AG08395 (cell line): ENCODE measurements around the gene TRABD2B.

Experiments
- DNase-seq: peaks from one replicate; pipeline ENCODE4 v3.0.0; 2012; ENCODE audit warnings: mixed read lengths, low spot score

TRABD2B gene

GRCh38 chr1:47992720-47993415 is 4.3 kb downstream of the TRABD2B start:
- DNase-seq = peak; percentile 31

- DNase-seq = no peak
These were observed 5.5 kb downstream of the TRABD2B start for GRCh38 chr1:47991673-47992072.

- peak; percentile 10 for DNase-seq
These were observed 6.0 kb downstream of the TRABD2B start for GRCh38 chr1:47991187-47991586.

- DNase-seq = no peak
These were observed 6.9 kb downstream of the TRABD2B start for GRCh38 chr1:47990286-47990685.

- no peak for DNase-seq
These were observed 9.6 kb downstream of the TRABD2B start for GRCh38 chr1:47987601-47988000.

GRCh38 chr1:47986761-47987200 is 10.4 kb downstream of the TRABD2B start:
- peak; percentile 42 for DNase-seq

GRCh38 chr1:47985018-47985417 is 12.2 kb downstream of the TRABD2B start:
- DNase-seq = no peak

- DNase-seq = no peak
These were observed 12.9 kb downstream of the TRABD2B start for GRCh38 chr1:47984175-47984789.

GRCh38 chr1:47983691-47984090 is 13.5 kb downstream of the TRABD2B start:
- DNase-seq = no peak

GRCh38 chr1:47981667-47982350 is 15.4 kb downstream of the TRABD2B start:
- no peak for DNase-seq

GRCh38 chr1:47980501-47980900 is 16.7 kb downstream of the TRABD2B start:
- DNase-seq = no peak

GRCh38 chr1:47979724-47980123 is 17.5 kb downstream of the TRABD2B start:
- no peak for DNase-seq

- DNase-seq = peak; percentile 13
These were observed 18.7 kb downstream of the TRABD2B start for GRCh38 chr1:47978486-47978885.

GRCh38 chr1:47976728-47977127 is 20.5 kb downstream of the TRABD2B start:
- DNase-seq = no peak

- no peak for DNase-seq
These were observed 20.9 kb downstream of the TRABD2B start for GRCh38 chr1:47976267-47976666.

- DNase-seq = no peak
These were observed 21.8 kb downstream of the TRABD2B start for GRCh38 chr1:47975302-47975921.

GRCh38 chr1:47972864-47973432 is 24.2 kb downstream of the TRABD2B start:
- no peak for DNase-seq

- no peak for DNase-seq
These were observed 25.6 kb downstream of the TRABD2B start for GRCh38 chr1:47971385-47972160.

GRCh38 chr1:47970882-47971281 is 26.3 kb downstream of the TRABD2B start:
- no peak for DNase-seq

- DNase-seq = no peak
These were observed 27.7 kb downstream of the TRABD2B start for GRCh38 chr1:47969478-47969877.

- no peak for DNase-seq
These were observed 28.7 kb downstream of the TRABD2B start for GRCh38 chr1:47968556-47968888.
